Hair follicle dermal papilla cell (primary cell): ENCODE results near the gene RARS2. TPM values are rescaled to one million over a fixed set of nuclear protein-coding genes. Genes with fewer than 3 reads are reported as not detected.

Source experiments
- small RNA-seq: library from RNA; depleted of rRNA; stranded (forward); fragments of <200 nt; gene quantifications from one replicate; pipeline ENCODE3, GENCODE V24; 2012
- total RNA-seq: library from RNA; depleted of rRNA; stranded (reverse); fragments of >200 nt; gene quantifications from 2 replicates; pipeline ENCODE4 v1.2.3, GENCODE V29; 2012

RARS2 gene
- total RNA-seq: 57.4 and 67.8 TPM in 2 replicates

DNA sequence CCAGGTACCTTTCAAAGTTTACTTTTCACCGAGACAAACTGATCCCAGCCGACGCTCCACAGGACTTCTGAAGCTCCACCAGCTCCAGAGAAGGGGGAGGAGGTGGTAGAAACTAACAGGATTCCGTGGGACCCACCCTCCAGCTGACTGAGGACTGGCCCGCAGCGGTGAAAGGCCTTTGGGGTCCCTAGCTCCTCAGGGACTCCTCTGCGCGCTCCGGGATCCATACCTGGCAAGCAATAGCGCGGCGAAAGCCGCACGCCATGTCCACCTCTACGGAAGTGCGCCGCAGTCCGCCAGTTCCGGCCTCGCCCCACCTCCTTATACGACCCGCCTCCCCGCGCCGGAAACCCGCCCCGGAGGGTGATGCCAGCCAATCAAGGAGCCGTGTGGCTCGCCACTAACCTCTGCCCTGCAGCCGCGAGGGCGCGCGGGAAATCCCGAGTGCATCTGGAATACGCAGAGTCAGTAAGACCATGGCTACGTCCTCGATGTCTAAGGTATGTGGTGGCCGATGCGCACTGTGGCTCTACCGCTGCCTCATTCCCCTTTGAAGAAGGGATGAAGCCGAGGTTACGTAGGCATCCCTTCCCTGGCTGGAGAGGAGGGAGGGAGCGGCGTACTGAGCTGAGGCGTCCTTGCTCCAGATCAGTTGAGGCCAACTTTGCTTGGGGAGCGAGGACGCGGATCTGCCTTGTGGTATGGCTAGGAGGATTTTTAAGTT, at the start of gene RARS2, which contains the start of gene ORC3:
RARS2 (minus strand) TSS at position 295 of the 724 bp plus-strand sequence; CDS start at position 265, 30 bp downstream.
ORC3 (plus strand) TSS at position 443 of the 724 bp plus-strand sequence; CDS start at position 477, 34 bp downstream.

GRCh38 chr6:87472525-87473418, 117.0 kb downstream of the RARS2 start, which contains the start of gene SLC35A1:
Gene SLC35A1 (plus strand): TSS chr6:87472974. CDS start chr6:87473004, 30 bp downstream.

Small RNAs within 50 kb of the gene (small RNA-seq; reads per million reads assigned to genes)
- not detected for gene RNU6-444P

Other genes starting within 250 kb of the RARS2 start
- gene C6orf163, start 245.2 kb downstream of the RARS2 start, total RNA-seq: 1.3 and 3.4 TPM in 2 replicates
- 0.65 TPM in 1 of 2 replicates, not detected in the other for gene CFAP206, start 182.0 kb downstream of the RARS2 start, total RNA-seq
- 11.9 and 13.8 TPM in 2 replicates for gene SLC35A1, start 117.0 kb downstream of the RARS2 start, total RNA-seq
- gene ORC3, start 148 bp upstream of the RARS2 start, total RNA-seq: 25.0 and 29.0 TPM in 2 replicates
- gene AKIRIN2, start 112.2 kb upstream of the RARS2 start, total RNA-seq: 23.3 and 24.3 TPM in 2 replicates